H9 (cell line): ENCODE results near the gene FCRLA. TPM values are rescaled to one million over a fixed set of nuclear protein-coding genes. Genes with fewer than 3 reads are reported as not detected.
"Not testable (repeated sequence)": the region's sequence is repeated elsewhere in the genome, so short reads cannot be mapped to it uniquely, and the experiment has no call there.

ENCODE experiments used
- DNase-seq: peaks from one replicate; pipeline ENCODE4 v3.0.0-alpha.2; 2017
- H2AFZ ChIP-seq: one replicate; pipeline ENCODE4 v1.6.1; 2013; ENCODE audit warnings: mild to moderate bottlenecking, low read length, control low read depth, moderate library complexity
- H2AK5ac ChIP-seq: 2 replicates; pipeline ENCODE4 v1.6.1; 2013; ENCODE audit warnings: low read length, control low read depth, mixed read lengths; ENCODE audit not compliant: insufficient read length
- H2BK120ac ChIP-seq: one replicate; pipeline ENCODE4 v1.6.1; 2013; ENCODE audit warnings: low read depth, mild to moderate bottlenecking, low read length, control low read depth, inconsistent platforms; ENCODE audit not compliant: poor library complexity, severe bottlenecking
- H2BK12ac ChIP-seq: 2 replicates; pipeline ENCODE4 v1.6.1; 2013; ENCODE audit warnings: low read length, control low read depth, mixed read lengths, low read depth; ENCODE audit not compliant: insufficient read length
- H2BK15ac ChIP-seq: 2 replicates; pipeline ENCODE4 v1.6.1; 2013; ENCODE audit warnings: low read depth, low read length, control low read depth
- H2BK20ac ChIP-seq: one replicate; pipeline ENCODE4 v1.6.1; 2013; ENCODE audit warnings: low read depth, mild to moderate bottlenecking, low read length, control low read depth, inconsistent platforms; ENCODE audit not compliant: poor library complexity, severe bottlenecking
- H2BK5ac ChIP-seq: 2 replicates; pipeline ENCODE4 v1.6.1; 2013; ENCODE audit warnings: low read length, control low read depth, mixed read lengths; ENCODE audit not compliant: insufficient read length
- H3K14ac ChIP-seq: 2 replicates; pipeline ENCODE4 v1.6.1; 2013; ENCODE audit warnings: low read length, control low read depth; ENCODE audit not compliant: insufficient read depth
- H3K18ac ChIP-seq: 2 replicates; pipeline ENCODE4 v1.6.1; 2013; ENCODE audit warnings: low read depth, mild to moderate bottlenecking, mixed read lengths, low read length, control low read depth; ENCODE audit not compliant: insufficient read length
- H3K23ac ChIP-seq: 2 replicates; pipeline ENCODE4 v1.6.1; 2013; ENCODE audit warnings: low read length, control low read depth, mixed read lengths, low read depth; ENCODE audit not compliant: insufficient read length
- H3K23me2 ChIP-seq: 2 replicates; pipeline ENCODE4 v1.6.1; 2013; ENCODE audit warnings: low read depth, mild to moderate bottlenecking, mixed read lengths, low read length, control low read depth; ENCODE audit not compliant: insufficient read length, poor library complexity, severe bottlenecking
- H3K27ac ChIP-seq: 2 replicates; pipeline ENCODE4 v1.5.1; 2013; ENCODE audit warnings: low read length, control low read depth, mixed read lengths, low read depth; ENCODE audit not compliant: insufficient read length
- H3K27me3 ChIP-seq: 2 replicates; pipeline ENCODE4 v1.6.1; 2013; ENCODE audit warnings: low read length, control low read depth, inconsistent platforms; ENCODE audit not compliant: insufficient read depth
- H3K4ac ChIP-seq: 2 replicates; pipeline ENCODE4 v1.6.1; 2013; ENCODE audit warnings: low read depth, mild to moderate bottlenecking, control low read depth, inconsistent platforms, low read length, moderate library complexity
- H3K4me1 ChIP-seq: 2 replicates; pipeline ENCODE4 v1.6.1; 2013; ENCODE audit warnings: low read length, control low read depth, inconsistent platforms; ENCODE audit not compliant: insufficient read depth
- H3K4me2 ChIP-seq: 2 replicates; pipeline ENCODE4 v1.6.1; 2013; ENCODE audit warnings: low read length, control low read depth, mixed read lengths; ENCODE audit not compliant: insufficient read length, insufficient read depth
- H3K56ac ChIP-seq: 2 replicates; pipeline ENCODE4 v1.6.1; 2013; ENCODE audit warnings: low read depth, mild to moderate bottlenecking, mixed read lengths, low read length, control low read depth; ENCODE audit not compliant: insufficient read length
- H3K79me1 ChIP-seq: 2 replicates; pipeline ENCODE4 v1.6.1; 2013; ENCODE audit warnings: low read depth, mild to moderate bottlenecking, moderate library complexity, low read length, control low read depth, inconsistent platforms; ENCODE audit not compliant: insufficient read depth, poor library complexity, severe bottlenecking
- H3K79me2 ChIP-seq: 2 replicates; pipeline ENCODE4 v1.6.1; 2013; ENCODE audit warnings: low read length, control low read depth, inconsistent platforms; ENCODE audit not compliant: insufficient read depth
- H3K9ac ChIP-seq: 2 replicates; pipeline ENCODE4 v1.6.1; 2013; ENCODE audit warnings: low read length, control low read depth, mixed read lengths; ENCODE audit not compliant: insufficient read length; ENCODE audit errors: extremely low read depth
- H3K9me3 ChIP-seq: one replicate; pipeline ENCODE4 v1.6.1; 2013; ENCODE audit warnings: low read depth, low read length, inconsistent platforms; ENCODE audit not compliant: control insufficient read depth
- H3T11ph ChIP-seq: one replicate; pipeline ENCODE4 v1.6.1; 2013; ENCODE audit warnings: mild to moderate bottlenecking, low read length, control low read depth, inconsistent platforms
- H4K20me1 ChIP-seq: one replicate; pipeline ENCODE4 v1.6.1; 2013; ENCODE audit not compliant: control insufficient read depth, insufficient read length, insufficient read depth
- H4K5ac ChIP-seq: 2 replicates; pipeline ENCODE4 v1.6.1; 2013; ENCODE audit warnings: low read depth, mild to moderate bottlenecking, mixed read lengths, low read length, control low read depth; ENCODE audit not compliant: insufficient read length
- H4K8ac ChIP-seq: replicated peaks from 2 replicates; pipeline ENCODE4 v1.6.1; 2013; ENCODE audit warnings: low read length, control low read depth, mixed read lengths, low read depth; ENCODE audit not compliant: insufficient read length
- H4K91ac ChIP-seq: 2 replicates; pipeline ENCODE4 v1.6.1; 2013; ENCODE audit warnings: low read depth, mild to moderate bottlenecking, moderate library complexity, mixed read lengths, low read length, control low read depth; ENCODE audit not compliant: insufficient read length
- H3K27ac Mint-ChIP-seq, 3 experiments: 2 replicates in 2 of 3; 3 replicates in 1 of 3; pipeline ENCODE4 v1.8.0; 2020 to 2021; ENCODE audit warnings: mixed read lengths in 3 of 3, mild to moderate bottlenecking in 1 of 3, moderate library complexity in 1 of 3
- H3K27me3 Mint-ChIP-seq: 2 replicates; pipeline ENCODE4 v1.8.0; 2021; ENCODE audit warnings: low read depth, mild to moderate bottlenecking, moderate library complexity, mixed read lengths
- H3K36me3 Mint-ChIP-seq, 3 experiments: 2 replicates in 2 of 3; 3 replicates in 1 of 3; pipeline ENCODE4 v1.8.0; 2020 to 2021; ENCODE audit warnings: low read depth in 3 of 3, mixed read lengths in 3 of 3; ENCODE audit not compliant: insufficient read depth in 1 of 3
- H3K4me1 Mint-ChIP-seq, 2 experiments: 2 replicates each; pipeline ENCODE4 v1.8.0; 2020; ENCODE audit warnings: mixed read lengths in 2 of 2
- H3K4me3 Mint-ChIP-seq, 2 experiments: 2 replicates in 1 of 2; 3 replicates in 1 of 2; pipeline ENCODE4 v1.8.0; 2020 to 2021; ENCODE audit warnings: mild to moderate bottlenecking in 2 of 2, mixed read lengths in 2 of 2, moderate library complexity in 1 of 2
- H3K9me3 Mint-ChIP-seq, 2 experiments: 2 replicates in 1 of 2; 3 replicates in 1 of 2; pipeline ENCODE4 v1.8.0; 2020; ENCODE audit warnings: mild to moderate bottlenecking in 2 of 2, mixed read lengths in 2 of 2, moderate library complexity in 1 of 2
- WGBS: extraction: QIAGEN DNeasy Blood & Tissue Kit; methylation state at CpG from one replicate; pipeline ENCODE4 v1.1.7; 2013; ENCODE audit warnings: missing lambda C conversion rate, low lambda C conversion rate, mixed read lengths; ENCODE audit not compliant: insufficient read length; ENCODE audit errors: extremely low coverage; 5-methylcytosine and 5-hydroxymethylcytosine counted together
- long read RNA-seq: library from polyadenylated mRNA; unstranded; transcript quantifications from one replicate; pipeline ENCODE4 v2.0.0, GENCODE V29; 2020
- total RNA-seq: library from RNA; stranded (reverse); gene quantifications from 2 replicates; pipeline ENCODE4 v1.2.1, GENCODE V29; 2021
- TF ChIP-seq, protein P1 (sequence below): fragments of 200-600 bp; sonication (generic); conservative IDR thresholded peaks from 3 replicates; pipeline ENCODE4 v1.8.0; 2021; ENCODE audit warnings: antibody characterized with exemption, mild to moderate bottlenecking

The FCRLA gene, protein sequence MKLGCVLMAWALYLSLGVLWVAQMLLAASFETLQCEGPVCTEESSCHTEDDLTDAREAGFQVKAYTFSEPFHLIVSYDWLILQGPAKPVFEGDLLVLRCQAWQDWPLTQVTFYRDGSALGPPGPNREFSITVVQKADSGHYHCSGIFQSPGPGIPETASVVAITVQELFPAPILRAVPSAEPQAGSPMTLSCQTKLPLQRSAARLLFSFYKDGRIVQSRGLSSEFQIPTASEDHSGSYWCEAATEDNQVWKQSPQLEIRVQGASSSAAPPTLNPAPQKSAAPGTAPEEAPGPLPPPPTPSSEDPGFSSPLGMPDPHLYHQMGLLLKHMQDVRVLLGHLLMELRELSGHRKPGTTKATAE
- not detected in 2 replicates for total RNA-seq
- long read RNA-seq, result 0 reads

DNA sequence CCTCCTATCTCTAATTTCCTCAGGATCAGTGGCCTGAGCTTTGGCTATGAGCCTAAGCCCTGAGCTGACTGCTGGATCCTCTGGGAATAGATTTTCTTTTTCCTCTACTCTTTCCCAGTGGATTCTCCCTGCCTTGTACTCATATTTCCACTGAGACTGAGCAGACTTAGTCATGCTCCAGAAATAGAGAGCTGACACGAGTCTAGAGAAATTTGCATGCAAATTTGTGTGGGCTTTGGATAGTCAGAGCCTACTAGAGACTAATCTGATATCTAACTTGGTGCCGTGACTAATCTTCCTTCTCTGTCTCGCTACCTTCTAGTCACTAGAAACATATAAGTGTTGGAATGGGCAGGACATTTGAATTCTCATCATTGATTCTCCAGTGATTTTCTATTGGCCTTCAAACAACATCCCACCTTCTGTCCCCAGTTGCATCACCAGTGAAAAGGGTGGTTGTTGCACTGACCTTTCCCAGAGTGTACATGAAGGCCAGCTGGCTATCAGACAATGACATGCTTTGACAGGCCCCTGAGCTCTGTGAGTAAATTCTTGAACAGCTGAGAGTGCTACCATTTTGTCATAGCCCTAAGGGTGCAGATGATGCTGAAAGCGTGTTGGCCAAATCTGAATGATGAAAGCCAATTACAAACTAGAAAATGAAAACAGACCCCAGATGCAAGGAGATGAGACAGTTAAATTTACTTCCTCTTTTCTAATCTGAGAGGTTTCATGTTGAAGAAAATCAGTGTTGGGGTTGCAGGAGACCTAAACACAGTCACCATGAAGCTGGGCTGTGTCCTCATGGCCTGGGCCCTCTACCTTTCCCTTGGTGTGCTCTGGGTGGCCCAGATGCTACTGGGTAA lies at the start of gene FCRLA:
FCRLA (plus strand) TSS at position 748 of the 866 bp plus-strand sequence; CDS start at position 784, 36 bp downstream.
- Mint-ChIP-seq H3K27me3 (peaks cover 3% of the 10 kb centered on the region), H3K27ac (no peak within 1 kb of the TSS), H3K4me1 (peaks cover 12 to 18% of the 10 kb centered on the region in 2 experiments), H3K4me3 (no peak within 1 kb of the TSS), H3K36me3 (no peaks in the 10 kb centered on the region), H3K9me3 (no peaks in the 10 kb centered on the region)
- H4K8ac ChIP-seq, result no peak within 1 kb of the TSS
- H3K23me2 ChIP-seq, result no peaks in the 10 kb centered on the region
- H3K4ac ChIP-seq, result no peak within 1 kb of the TSS
- no peaks in the 10 kb centered on the region for H3K9me3 ChIP-seq
- H3K9ac ChIP-seq, result no peak within 1 kb of the TSS
- H3K18ac ChIP-seq, result no peak within 1 kb of the TSS
- H2BK5ac ChIP-seq, result no peak within 1 kb of the TSS
- no peaks in the 10 kb centered on the region for H3K79me2 ChIP-seq
- H4K5ac ChIP-seq, result no peak within 1 kb of the TSS
- no peak within 1 kb of the TSS for H3K14ac ChIP-seq
- no peak within 1 kb of the TSS for H2BK15ac ChIP-seq
- TF ChIP-seq, protein P1, sequence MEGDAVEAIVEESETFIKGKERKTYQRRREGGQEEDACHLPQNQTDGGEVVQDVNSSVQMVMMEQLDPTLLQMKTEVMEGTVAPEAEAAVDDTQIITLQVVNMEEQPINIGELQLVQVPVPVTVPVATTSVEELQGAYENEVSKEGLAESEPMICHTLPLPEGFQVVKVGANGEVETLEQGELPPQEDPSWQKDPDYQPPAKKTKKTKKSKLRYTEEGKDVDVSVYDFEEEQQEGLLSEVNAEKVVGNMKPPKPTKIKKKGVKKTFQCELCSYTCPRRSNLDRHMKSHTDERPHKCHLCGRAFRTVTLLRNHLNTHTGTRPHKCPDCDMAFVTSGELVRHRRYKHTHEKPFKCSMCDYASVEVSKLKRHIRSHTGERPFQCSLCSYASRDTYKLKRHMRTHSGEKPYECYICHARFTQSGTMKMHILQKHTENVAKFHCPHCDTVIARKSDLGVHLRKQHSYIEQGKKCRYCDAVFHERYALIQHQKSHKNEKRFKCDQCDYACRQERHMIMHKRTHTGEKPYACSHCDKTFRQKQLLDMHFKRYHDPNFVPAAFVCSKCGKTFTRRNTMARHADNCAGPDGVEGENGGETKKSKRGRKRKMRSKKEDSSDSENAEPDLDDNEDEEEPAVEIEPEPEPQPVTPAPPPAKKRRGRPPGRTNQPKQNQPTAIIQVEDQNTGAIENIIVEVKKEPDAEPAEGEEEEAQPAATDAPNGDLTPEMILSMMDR, result no peak
- no peak within 1 kb of the TSS for H2BK120ac ChIP-seq
- H3K27me3 ChIP-seq, result no peaks in the 10 kb centered on the region
- no peak within 1 kb of the TSS for H3K27ac ChIP-seq
- H4K91ac ChIP-seq, result no peak within 1 kb of the TSS
- no peak within 1 kb of the TSS for H2AK5ac ChIP-seq
- no peak within 1 kb of the TSS for H3T11ph ChIP-seq
- no peak within 1 kb of the TSS for H3K23ac ChIP-seq
- no peak within 1 kb of the TSS for H3K4me2 ChIP-seq
- no peak within 1 kb of the TSS for H2BK12ac ChIP-seq
- no peaks in the 10 kb centered on the region for H3K79me1 ChIP-seq
- no peak within 1 kb of the TSS for H2AFZ ChIP-seq
- WGBS, result no CpG with 5 or more reads among the region's 4 CpGs
- no peaks in the 10 kb centered on the region for H3K4me1 ChIP-seq
- no peak within 1 kb of the TSS for H2BK20ac ChIP-seq
- no peak within 1 kb of the TSS for H3K56ac ChIP-seq
- DNase-seq, result no peak
- H4K20me1 ChIP-seq, result no peaks in the 10 kb centered on the region

DNA sequence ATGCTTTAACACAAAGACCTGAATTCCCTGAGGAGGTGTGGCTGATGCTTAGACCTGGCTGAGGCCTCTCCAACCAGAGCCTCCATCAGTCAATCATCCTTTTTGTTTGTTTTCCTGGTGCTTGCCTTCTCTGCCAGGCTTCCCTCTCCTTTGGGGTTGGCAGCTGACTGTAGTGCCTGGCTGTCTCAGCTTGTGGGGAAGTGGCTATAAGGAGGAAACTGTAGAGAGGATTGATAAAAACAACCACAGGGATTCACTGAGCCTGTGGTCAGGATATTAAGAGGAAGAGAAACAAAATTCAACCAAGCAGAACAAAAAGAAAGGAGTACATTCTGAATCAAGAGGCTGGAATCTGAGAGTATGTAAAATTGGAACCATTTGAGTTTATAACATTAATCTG lies 48.5 kb upstream of the FCRLA start:
- H3K9ac ChIP-seq, H3K79me1 ChIP-seq, H2BK15ac ChIP-seq, H3K4me3 Mint-ChIP-seq, H3K4me1 ChIP-seq, H3K36me3 Mint-ChIP-seq, H2BK5ac ChIP-seq, H4K5ac ChIP-seq, H2BK120ac ChIP-seq, H3K9me3 ChIP-seq, H3K4me2 ChIP-seq, H3K79me2 ChIP-seq, DNase-seq, H2BK20ac ChIP-seq, H3K27me3 Mint-ChIP-seq, H3K27ac ChIP-seq, H3K4ac ChIP-seq, H3K9me3 Mint-ChIP-seq, H3K4me1 Mint-ChIP-seq, H2AK5ac ChIP-seq, H4K20me1 ChIP-seq, H3K23me2 ChIP-seq, H2BK12ac ChIP-seq, H3K27ac Mint-ChIP-seq, H3K23ac ChIP-seq, H3K27me3 ChIP-seq, H3K14ac ChIP-seq, H2AFZ ChIP-seq, H3K18ac ChIP-seq, H4K91ac ChIP-seq, H3K56ac ChIP-seq, H4K8ac ChIP-seq, H3T11ph ChIP-seq: not testable (repeated sequence)
